GM19438 (cell line): ENCODE data around the gene ESYT2.

Experiments used
- ATAC-seq: cut with Tn5 transposase; IDR thresholded peaks from one replicate; pipeline ENCODE4 v1.9.1; 2021; ENCODE audit warnings: low read depth; ENCODE audit not compliant: unreplicated experiment

The ESYT2 gene

GRCh38 chr7:158805414-158805813 is 23.9 kb downstream of the ESYT2 start:
- ATAC-seq: no peak

GRCh38 chr7:158804335-158804734 is 25.0 kb downstream of the ESYT2 start:
- no peak for ATAC-seq

- ATAC-seq: no peak
These were observed 25.8 kb downstream of the ESYT2 start for GRCh38 chr7:158803367-158803969.

DNA sequence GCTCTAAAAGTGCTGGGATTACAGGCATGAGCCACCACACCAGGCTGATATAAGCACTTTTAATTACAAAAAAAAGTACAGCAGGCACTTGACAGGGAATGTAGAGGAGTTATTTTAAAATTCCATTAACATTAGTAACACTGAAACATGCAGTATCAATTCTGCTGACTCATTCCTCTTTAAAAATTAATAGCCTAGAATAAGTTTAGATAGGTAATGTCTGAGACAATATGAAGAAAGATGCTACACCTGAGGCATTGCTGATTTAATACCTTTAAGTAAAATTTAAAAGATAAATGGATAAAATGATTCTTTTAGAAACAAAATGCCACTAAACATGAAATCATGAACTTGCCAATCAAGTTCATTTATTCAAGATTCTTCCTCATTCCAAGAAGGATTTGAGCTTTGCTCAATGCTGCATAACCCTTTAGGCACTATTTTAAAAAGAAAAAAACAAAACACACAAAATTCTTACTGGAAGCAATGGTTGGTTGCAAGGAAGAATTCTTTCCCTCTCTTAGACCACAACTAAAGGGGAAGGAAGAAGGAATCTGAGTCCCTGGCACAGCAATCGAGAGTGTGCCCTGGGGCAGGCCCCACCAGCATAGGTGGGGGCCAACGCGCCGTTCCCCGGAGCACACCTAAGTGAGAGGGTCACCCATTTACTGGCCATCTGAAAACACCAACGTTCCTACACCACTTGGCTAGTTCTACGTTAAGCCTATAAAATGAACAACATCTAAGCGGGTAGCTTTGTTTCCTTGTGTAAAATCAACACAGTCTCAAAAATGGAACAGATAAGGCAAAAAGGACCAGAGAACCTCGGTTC is 26.6 kb downstream of the ESYT2 start:
- ATAC-seq: no peak

GRCh38 chr7:158798741-158799140 is 30.6 kb downstream of the ESYT2 start:
- ATAC-seq: no peak

GRCh38 chr7:158796667-158797066 is 32.6 kb downstream of the ESYT2 start:
- ATAC-seq: no peak

DNA sequence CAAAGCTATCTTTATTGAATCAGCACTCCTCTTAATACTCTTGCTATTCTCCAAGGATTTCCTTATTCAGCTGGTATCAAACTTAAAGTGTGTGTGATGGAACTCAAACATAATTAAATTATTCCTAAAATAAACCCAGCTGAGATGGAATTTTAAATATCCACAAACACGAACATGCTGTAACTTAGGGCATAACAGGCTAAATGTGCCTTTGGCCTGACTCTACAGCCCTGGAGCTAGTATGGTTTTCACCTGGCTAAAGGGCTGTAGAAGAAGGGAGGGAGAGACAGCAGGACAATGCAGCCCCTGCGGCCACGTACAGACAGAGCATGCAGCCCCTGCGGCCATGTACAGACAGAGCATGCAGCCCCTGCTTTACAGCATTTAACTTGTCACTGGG is 34.0 kb downstream of the ESYT2 start:
- no peak for ATAC-seq

- no peak for ATAC-seq
These were observed 38.2 kb downstream of the ESYT2 start for GRCh38 chr7:158791107-158791506.

DNA sequence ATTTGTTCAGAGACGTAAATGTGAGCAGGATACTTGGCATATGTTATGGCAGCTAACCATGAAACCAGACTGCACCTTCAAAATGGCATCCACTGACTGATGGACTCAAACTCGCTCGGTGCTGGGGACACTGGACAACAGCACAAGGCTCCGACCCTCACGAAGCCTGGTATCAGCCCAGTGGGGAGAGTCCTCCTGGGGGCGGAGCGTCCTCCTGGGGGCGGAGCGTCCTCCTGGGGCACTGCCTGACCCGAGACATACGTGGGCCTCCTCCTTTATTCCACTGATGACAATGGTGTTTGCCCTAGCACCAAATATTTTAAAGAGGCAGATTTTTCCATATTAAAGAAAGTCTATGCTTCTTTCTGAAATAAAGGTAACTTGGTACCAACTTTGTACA is 39.5 kb downstream of the ESYT2 start:
- no peak for ATAC-seq

DNA sequence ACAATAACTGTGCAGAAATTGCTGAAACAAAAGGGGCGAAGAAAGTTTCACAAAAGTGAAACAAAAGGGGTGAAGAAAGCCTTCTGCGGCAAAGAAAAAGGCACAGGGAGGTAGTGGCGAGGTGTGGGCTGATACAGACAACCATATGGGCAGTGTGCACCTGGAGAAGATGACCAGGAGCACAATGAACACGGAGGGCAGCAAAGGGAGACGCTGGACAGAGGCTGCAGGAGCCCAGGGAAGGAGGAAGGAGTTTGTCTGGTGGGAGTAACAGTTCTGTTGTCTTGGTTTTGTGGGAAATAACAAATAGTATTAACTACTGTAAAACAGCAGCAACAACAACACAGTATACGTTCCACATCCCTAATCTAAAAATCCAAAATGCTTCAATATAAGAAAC is 42.4 kb downstream of the ESYT2 start:
- ATAC-seq: no peak

GRCh38 chr7:158784270-158784669 is 45.0 kb downstream of the ESYT2 start:
- no peak for ATAC-seq

DNA sequence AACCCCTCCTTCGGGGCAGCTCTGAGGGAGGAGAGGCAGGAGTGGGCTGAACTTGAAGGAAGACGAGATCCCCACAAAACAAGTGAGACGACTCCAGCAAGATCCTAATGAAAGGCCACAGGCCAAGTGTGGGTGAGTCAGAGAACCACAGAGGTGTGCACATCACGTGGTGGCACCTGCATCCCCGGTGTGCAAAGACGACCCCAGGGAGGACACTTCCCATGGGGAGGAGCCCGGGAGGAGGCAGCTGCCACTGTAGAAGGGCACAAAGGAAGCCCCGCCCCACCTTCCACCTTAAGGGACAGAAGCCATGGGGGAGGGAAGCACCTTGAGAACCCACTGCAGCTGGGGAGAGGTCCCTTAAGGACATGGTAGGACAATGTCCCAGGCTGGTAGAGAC is 45.7 kb downstream of the ESYT2 start:
- no peak for ATAC-seq

- ATAC-seq: no peak
These were observed 46.4 kb downstream of the ESYT2 start for GRCh38 chr7:158782761-158783401.

- no peak for ATAC-seq
These were observed 47.2 kb downstream of the ESYT2 start for GRCh38 chr7:158781974-158782664.

DNA sequence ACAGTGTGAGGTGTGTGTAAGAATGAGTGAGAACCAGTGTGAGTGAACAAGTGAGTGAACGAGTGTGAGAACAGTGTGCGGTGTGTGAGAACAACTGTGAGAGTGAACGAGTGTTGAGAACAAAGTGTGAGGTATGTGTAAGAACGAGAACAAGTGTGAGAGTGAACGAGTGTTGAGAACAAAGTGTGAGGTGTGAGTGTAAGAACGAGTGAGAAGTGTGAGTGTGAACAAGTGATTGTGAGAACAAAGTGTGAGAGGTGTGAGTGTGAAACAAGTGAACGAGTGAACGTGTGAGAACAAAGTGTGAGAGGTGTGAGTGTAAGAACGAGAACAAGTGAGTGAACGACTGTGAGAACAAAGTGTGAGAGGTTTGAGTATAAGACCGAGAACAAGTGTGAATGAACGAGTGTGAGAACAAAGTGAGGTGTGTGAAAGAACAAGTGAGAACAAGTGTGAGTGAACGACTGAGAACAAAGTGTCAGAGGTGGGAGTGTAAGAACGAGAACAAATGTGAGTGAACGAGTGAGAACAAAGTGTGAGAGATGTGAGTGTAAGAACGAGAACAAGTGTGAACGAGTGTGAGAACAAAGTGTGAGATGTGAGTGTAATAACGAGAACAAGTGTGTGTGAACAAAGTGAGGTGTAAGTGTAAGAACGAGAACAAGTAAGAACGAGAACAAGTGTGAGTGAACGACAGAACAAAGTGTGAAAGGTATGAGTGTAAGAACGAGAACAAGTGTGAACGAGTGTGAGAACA is 47.9 kb downstream of the ESYT2 start:
- ATAC-seq: no peak

GRCh38 chr7:158779061-158780000 is 50.0 kb downstream of the ESYT2 start:
- ATAC-seq: no peak

- ATAC-seq: no peak
These were observed 50.8 kb downstream of the ESYT2 start for GRCh38 chr7:158778471-158778870.

DNA sequence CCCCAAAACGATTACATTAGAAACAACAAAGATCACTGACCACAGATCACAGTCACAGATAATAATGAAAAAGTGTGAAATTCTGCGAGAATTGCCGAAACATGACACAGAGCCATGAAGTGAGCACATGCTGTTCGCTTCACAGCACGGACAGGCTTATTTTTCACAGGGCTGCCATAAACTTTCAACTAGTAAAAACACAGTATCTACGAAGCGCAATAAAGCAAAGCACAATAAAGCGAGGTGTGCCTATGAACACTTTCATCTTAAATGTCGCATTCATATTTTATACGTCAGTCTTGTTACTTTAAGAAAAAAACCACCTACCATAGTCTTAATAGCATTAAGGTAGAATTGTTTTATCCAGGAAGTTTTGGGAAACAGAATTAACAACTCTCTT is 51.5 kb downstream of the ESYT2 start:
- no peak for ATAC-seq

GRCh38 chr7:158776474-158776873 is 52.8 kb downstream of the ESYT2 start:
- ATAC-seq: no peak
